AG08396 (cell line): ENCODE results near the gene AHI1.

Experiments used
- DNase-seq: peaks from one replicate; pipeline ENCODE4 v3.0.0; 2012; ENCODE audit warnings: low spot score, mixed read lengths

Gene AHI1

GRCh38 chr6:135451617-135452190 lies 45.8 kb downstream of the AHI1 start:
- DNase-seq, result peak; percentile 9

DNA sequence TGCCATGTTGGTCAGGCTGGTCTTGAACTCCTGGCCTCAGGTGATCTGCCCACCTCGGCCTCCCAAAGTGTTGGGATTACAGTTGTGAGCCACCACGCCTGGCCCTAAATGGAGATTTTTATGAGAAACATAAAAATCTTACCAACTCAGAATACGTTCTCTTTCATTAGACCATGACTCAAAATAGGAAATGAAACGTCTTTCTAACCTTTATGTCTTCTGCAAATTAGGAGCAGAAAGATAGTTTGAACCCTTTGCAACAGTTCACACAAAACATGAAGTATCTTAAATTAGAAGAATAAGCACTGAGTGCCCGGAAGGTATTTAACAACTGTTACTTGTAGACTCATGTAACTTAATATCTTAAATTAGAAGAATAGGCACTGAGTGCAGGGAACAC lies 48.3 kb downstream of the AHI1 start:
- DNase-seq, result no peak

DNA sequence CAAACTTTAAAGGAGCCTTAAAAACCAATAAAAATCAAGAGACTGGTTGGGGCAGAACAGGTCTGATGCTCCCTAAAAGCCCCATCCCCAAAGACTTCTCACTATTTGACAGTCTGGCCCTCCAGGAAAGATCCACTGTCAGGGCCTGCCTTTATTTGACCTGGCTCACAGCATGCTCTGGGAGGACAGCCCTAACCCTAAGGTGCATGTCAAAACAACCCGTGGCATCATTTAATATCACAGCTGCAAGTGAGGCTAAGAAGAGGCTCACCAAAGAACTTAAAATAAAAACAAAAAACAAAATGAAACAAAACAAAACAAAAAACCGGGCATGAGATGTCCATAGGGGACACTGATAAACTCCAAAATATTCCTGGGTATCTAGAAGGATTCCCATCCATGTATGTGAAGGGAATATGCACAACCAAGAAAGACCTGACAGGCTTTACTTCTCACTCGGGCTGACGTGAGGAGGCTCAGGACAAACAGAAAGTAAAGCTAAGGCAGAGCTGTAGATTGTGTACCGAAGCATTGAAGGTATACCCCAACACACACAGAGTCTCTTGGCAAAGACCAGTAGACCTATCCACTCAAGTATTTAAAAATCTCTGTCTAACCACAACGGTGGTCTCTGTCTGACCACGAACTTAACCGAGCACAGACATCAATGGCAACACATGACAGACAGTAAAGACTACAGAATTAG lies 57.3 kb downstream of the AHI1 start:
- DNase-seq, result no peak

- no peak for DNase-seq
Measured at GRCh38 chr6:135439549-135439948, 58.0 kb downstream of the AHI1 start.

GRCh38 chr6:135438907-135439535 lies 58.5 kb downstream of the AHI1 start:
- no peak for DNase-seq

GRCh38 chr6:135434991-135435390 lies 62.5 kb downstream of the AHI1 start:
- DNase-seq, result no peak

DNA sequence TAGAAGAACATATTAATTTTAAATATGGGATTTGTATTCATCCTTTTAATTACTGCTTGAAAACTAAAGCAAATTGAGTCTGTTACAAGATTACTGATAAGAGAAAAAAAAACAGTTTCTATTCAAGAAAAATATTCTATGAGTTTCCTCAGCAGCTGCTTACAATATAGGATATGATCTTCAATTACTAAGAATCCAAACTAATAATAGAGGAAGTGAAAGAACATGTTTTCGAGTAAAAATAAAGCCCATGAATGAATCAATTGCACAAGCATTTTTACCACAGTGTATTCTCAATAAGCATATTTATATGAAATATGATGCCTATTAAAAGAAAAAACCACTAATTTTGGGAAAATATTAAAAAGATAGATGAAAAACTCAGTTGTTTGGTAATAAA lies 63.4 kb downstream of the AHI1 start:
- no peak for DNase-seq

DNA sequence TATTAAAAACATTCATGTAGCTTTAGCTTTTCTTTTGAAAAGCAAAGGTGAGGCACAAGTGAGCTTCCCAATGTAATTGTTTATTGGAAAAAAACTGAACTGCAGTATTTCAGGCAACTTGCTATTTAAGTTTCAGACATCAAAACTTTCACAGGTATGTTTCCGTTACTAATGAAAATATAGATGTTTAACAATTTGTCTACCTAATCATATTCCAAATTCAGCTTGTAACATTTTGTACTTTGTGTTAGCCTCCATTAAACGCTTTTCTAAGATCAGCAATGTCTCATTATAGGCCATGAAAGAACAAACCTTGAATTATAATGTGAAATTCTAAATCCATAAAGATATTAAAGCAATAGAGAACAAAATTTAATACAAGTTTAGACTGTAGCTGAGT lies 69.5 kb downstream of the AHI1 start:
- DNase-seq, result no peak

DNA sequence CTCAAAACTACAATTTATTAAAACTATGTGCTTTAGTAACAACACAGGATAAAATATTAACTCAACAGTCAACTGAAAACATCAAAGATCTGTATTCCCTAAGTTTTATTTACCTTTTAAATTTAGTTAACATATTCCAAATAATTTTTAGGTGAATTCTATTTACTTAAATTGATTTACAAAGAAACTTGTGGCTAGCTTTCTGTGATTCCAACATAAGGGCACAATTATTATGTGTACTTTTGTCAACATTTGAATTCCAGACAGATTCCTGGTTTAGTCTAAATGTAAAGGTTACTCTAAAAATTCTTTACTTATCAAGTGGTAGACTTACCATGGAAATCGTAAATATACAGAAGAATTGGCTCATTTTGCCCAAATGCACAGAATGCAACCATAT lies 70.7 kb downstream of the AHI1 start:
- no peak for DNase-seq

- DNase-seq, result no peak
Measured at GRCh38 chr6:135424385-135424784, 73.2 kb downstream of the AHI1 start.

- peak; percentile 10 for DNase-seq
Measured at GRCh38 chr6:135423649-135424128, 73.9 kb downstream of the AHI1 start.

DNA sequence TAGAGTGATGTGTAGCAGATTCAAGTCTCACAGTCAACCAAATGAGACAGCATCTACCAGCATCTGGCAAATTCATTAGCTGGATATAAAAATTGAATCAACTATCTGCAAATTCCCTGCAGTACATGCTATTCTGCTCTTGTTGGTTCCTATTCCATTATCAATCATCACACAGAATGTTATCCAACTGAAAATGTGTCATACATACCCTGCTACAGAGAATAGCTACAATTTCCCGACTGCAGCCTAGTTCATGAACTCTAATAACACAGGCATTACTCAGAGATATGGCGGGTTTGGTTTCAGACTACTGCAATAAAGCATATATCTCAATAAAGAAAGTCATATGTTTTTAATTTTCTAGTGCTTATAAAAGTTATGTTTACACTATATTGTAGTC lies 78.4 kb downstream of the AHI1 start:
- DNase-seq, result peak; percentile 3

DNA sequence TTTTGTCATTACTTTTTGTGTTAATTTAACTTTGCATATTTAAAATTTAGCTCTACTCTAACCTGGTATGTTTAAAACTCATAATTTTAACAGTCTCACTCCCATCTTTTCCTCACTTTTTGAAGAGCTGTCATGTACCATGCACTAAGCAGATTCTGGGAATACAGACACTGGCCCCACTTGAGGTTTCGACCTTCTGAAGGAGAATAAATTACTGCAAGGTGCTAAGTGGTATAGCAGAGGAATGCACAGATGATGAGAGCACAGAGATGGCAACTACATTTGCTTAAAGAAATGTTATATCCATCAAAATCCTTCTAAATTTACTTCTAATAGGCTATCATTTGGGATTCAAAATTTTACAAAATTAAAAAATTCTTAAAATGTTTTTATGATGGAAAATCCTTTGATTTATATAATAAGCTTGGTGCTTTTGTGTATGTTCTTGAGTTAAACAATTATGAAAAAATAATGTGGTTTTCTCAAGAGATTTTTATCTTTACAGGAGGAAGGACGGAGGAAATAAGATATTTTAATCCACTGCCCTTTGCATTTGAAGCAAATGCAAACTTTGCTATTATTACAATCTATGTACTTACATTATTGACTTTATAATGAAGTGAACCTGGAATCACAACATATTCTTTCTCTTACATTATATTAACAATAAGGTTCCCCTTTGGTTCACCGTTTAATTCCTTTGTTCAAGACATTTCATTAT lies 79.3 kb downstream of the AHI1 start:
- DNase-seq, result no peak

- DNase-seq, result no peak
Measured at GRCh38 chr6:135412761-135413160, 84.8 kb downstream of the AHI1 start.

DNA sequence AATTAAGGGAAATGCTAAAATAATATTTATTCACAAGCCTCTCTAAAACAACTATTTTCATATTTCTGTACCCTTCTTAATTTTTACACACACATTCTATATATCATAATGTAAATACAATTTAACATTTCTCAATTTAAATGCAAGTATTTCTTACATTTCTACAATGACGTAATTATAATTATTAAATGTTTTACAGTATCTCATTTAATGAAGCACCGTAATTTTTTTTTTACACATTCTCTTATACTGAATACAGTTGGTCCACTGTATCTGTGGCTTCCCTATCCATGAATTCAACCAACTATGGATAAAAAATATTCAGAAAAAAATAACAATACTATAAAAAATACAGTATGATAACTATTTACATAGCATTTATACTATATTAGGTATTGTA lies 85.7 kb downstream of the AHI1 start:
- no peak for DNase-seq

GRCh38 chr6:135411339-135411738 lies 86.2 kb downstream of the AHI1 start:
- DNase-seq, result peak; percentile 2

- no peak for DNase-seq
Measured at GRCh38 chr6:135410856-135411255, 86.7 kb downstream of the AHI1 start.

DNA sequence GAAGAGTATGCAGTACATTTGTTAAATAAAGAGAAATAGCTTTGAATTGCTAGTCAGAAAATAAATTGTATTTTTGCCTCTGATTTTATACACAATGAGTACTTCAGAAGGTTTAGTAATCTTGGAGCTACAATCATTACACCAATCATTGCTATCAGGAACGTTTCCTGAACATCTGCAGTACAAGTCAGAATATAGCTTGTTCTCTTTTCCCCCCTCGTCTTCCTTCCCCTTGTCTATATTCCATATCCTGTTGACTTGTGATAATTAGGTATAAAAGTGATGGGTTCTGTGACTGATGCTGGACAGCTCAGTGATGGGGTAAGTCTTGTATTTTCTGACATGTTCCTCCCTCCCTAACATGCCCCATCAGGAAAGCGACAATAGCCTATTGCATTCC lies 94.0 kb downstream of the AHI1 start:
- no peak for DNase-seq

DNA sequence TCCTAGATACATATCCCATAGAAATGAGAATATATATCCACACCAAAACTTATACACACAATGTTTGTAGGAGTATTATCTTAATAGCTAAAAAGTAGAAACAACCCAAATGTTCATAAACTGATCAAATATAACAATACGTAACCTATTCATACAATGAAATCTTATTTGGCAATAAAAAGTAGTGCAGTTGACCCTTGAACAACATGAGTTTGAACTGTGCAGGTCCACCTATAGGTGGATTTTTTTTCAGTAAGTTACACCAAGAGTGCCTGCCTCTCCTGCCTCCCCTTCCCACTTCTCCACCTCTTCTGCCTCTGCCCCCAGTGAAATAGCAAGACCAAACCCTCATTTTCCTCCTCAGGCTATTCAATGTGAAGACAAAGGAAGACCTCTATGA lies 95.2 kb downstream of the AHI1 start:
- DNase-seq, result no peak

GRCh38 chr6:135397172-135397952 lies 100.2 kb downstream of the AHI1 start:
- DNase-seq, result no peak

- DNase-seq, result no peak
Measured at GRCh38 chr6:135395136-135395535, 102.4 kb downstream of the AHI1 start.

GRCh38 chr6:135393289-135393688 lies 104.3 kb downstream of the AHI1 start:
- DNase-seq, result no peak
